NT2/D1 (cell line): ENCODE measurements around the gene WDR90.

ENCODE experiments used
- DNase-seq: peaks from one replicate; pipeline ENCODE4 v3.0.0-alpha.2; 2011; ENCODE audit warnings: low read depth, low spot score
- H3K27me3 ChIP-seq: 2 replicates; pipeline ENCODE4 v1.6.0; 2011; ENCODE audit warnings: mild to moderate bottlenecking; ENCODE audit not compliant: insufficient read length, insufficient read depth
- H3K36me3 ChIP-seq: 2 replicates; pipeline ENCODE4 v1.6.1; 2011; ENCODE audit warnings: mild to moderate bottlenecking, low read length, mixed read lengths; ENCODE audit not compliant: insufficient read depth, insufficient read length
- H3K4me1 ChIP-seq: 2 replicates; pipeline ENCODE4 v1.5.1; 2011; ENCODE audit not compliant: insufficient read depth, insufficient read length
- H3K4me3 ChIP-seq: 2 replicates; pipeline ENCODE4 v1.5.1; 2011; ENCODE audit warnings: low read depth; ENCODE audit not compliant: insufficient read length
- H3K9ac ChIP-seq: 2 replicates; pipeline ENCODE4 v1.6.0; 2011; ENCODE audit warnings: low read depth; ENCODE audit not compliant: insufficient read length
- H3K9me3 ChIP-seq: 2 replicates; pipeline ENCODE4 v1.5.1; 2011; ENCODE audit warnings: mild to moderate bottlenecking, low read length; ENCODE audit not compliant: insufficient read depth
- SUZ12 ChIP-seq: IDR thresholded peaks from 2 replicates; pipeline ENCODE4 v1.6.1; 2011; ENCODE audit not compliant: insufficient read length, insufficient read depth; ENCODE audit errors: extremely low read depth
- YY1 ChIP-seq: IDR thresholded peaks from 2 replicates; pipeline ENCODE4 v1.6.1; 2011; ENCODE audit not compliant: insufficient read length, insufficient read depth
- ZNF274 ChIP-seq: IDR thresholded peaks from 2 replicates; pipeline ENCODE4 v1.6.1; 2011; ENCODE audit warnings: mild to moderate bottlenecking, low read depth, low read length

Gene WDR90

GRCh38 chr16:621526-622105 lies 27.5 kb upstream of the WDR90 start:
- Histone ChIP-seq H3K4me3 (no peak overlapping the region), H3K4me1 (peaks cover 36% of the 10 kb centered on the region), H3K36me3 (peaks cover 13% of the 10 kb centered on the region), H3K27me3 (no peaks in the 10 kb centered on the region), H3K9ac (no peak overlapping the region), H3K9me3 (no peaks in the 10 kb centered on the region)
- TF ChIP-seq SUZ12: no peak
- no peak for TF ChIP-seq YY1
- TF ChIP-seq ZNF274: no peak
- DNase-seq: no peak

GRCh38 chr16:622920-623280 lies 26.3 kb upstream of the WDR90 start:
- no peak for TF ChIP-seq YY1
- no peak for TF ChIP-seq SUZ12
- TF ChIP-seq ZNF274: no peak
- Histone ChIP-seq H3K9ac (peak overlapping the region; percentile 21), H3K27me3 (no peaks in the 10 kb centered on the region), H3K9me3 (no peaks in the 10 kb centered on the region), H3K4me3 (no peak overlapping the region), H3K36me3 (peaks cover 18% of the 10 kb centered on the region), H3K4me1 (peaks cover 44% of the 10 kb centered on the region)
- no peak for DNase-seq

- peaks cover 58% of the 10 kb centered on the region for H3K4me1 ChIP-seq
- no peaks in the 10 kb centered on the region for H3K27me3 ChIP-seq
- H3K36me3 ChIP-seq: peaks cover 27% of the 10 kb centered on the region
- no peak for DNase-seq
- peak overlapping the region; percentile 22 for H3K9ac ChIP-seq
- no peak for TF ChIP-seq YY1
- TF ChIP-seq SUZ12: no peak
- TF ChIP-seq ZNF274: no peak
- no peak overlapping the region for H3K4me3 ChIP-seq
- H3K9me3 ChIP-seq: no peaks in the 10 kb centered on the region
Measured at GRCh38 chr16:624526-625070, 24.6 kb upstream of the WDR90 start.

- H3K4me3 ChIP-seq: no peak overlapping the region
- H3K36me3 ChIP-seq: peaks cover 27% of the 10 kb centered on the region
- TF ChIP-seq YY1: no peak
- no peak for TF ChIP-seq SUZ12
- no peak for TF ChIP-seq ZNF274
- no peak for DNase-seq
- H3K9me3 ChIP-seq: no peaks in the 10 kb centered on the region
- peaks cover 63% of the 10 kb centered on the region for H3K4me1 ChIP-seq
- peak overlapping the region; percentile 22 for H3K9ac ChIP-seq
- H3K27me3 ChIP-seq: no peaks in the 10 kb centered on the region
Measured at GRCh38 chr16:625117-625976, 23.8 kb upstream of the WDR90 start.

GRCh38 chr16:625977-626765 lies 23.0 kb upstream of the WDR90 start:
- peaks cover 69% of the 10 kb centered on the region for H3K4me1 ChIP-seq

GRCh38 chr16:626787-627453 lies 22.2 kb upstream of the WDR90 start:
- no peaks in the 10 kb centered on the region for H3K9me3 ChIP-seq
- TF ChIP-seq ZNF274: no peak
- TF ChIP-seq YY1: no peak
- H3K27me3 ChIP-seq: no peaks in the 10 kb centered on the region
- no peak overlapping the region for H3K4me3 ChIP-seq
- peaks cover 27% of the 10 kb centered on the region for H3K36me3 ChIP-seq
- peak overlapping the region; percentile 46 for H3K9ac ChIP-seq
- DNase-seq: no peak
- peaks cover 66% of the 10 kb centered on the region for H3K4me1 ChIP-seq

More at GRCh38 chr16:625977-626765, 23.0 kb upstream of the WDR90 start:
- no peak for DNase-seq
- H3K9me3 ChIP-seq: no peaks in the 10 kb centered on the region
- no peaks in the 10 kb centered on the region for H3K27me3 ChIP-seq
- H3K36me3 ChIP-seq: peaks cover 27% of the 10 kb centered on the region
- no peak overlapping the region for H3K4me3 ChIP-seq
- no peak for TF ChIP-seq SUZ12
- TF ChIP-seq YY1: no peak
- TF ChIP-seq ZNF274: no peak
- peak overlapping the region; percentile 11 for H3K9ac ChIP-seq
